OCI-LY1 (cell line): ENCODE measurements around the gene ARID5A.

Source experiments
- EZH2 ChIP-seq: fragments of 200-600 bp; sonication (generic), shearing (Covaris generic); IDR thresholded peaks from 2 replicates; pipeline ENCODE4 v1.8.0; 2017; ENCODE audit warnings: borderline replicate concordance, mixed run types, mild to moderate bottlenecking, antibody characterized with exemption, low read length, moderate library complexity, mixed read lengths
- TF ChIP-seq, protein P1 (sequence below): fragments of 200-600 bp; sonication (generic), shearing (Covaris generic); IDR thresholded peaks from 2 replicates; pipeline ENCODE4 v1.5.1; 2017; ENCODE audit warnings: mild to moderate bottlenecking, antibody characterized with exemption, low read length, moderate library complexity, mixed read lengths

DNA sequence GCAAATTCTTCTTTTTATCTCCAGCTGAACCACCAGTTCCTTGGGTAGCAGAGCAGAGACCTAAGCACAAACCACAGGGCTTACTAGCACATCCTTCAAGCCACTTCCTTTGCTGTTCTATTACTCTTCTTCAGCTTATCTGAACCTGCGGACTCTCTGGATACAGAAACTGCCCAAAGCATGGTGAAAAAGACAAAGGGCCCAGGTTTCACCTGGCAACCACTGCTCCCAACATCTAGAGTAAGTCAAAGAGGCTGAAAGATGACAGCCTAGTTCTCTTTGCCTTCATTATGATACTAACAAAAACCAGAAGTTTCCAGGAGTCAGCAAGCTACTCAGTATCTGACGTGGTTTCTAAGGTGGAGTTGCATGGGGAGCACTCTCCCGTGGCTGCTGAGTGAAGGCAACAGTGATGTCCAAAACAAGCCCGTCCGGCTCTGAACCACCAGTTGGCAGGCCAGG, 58.2 kb downstream of the ARID5A start:
- TF ChIP-seq, protein P1, sequence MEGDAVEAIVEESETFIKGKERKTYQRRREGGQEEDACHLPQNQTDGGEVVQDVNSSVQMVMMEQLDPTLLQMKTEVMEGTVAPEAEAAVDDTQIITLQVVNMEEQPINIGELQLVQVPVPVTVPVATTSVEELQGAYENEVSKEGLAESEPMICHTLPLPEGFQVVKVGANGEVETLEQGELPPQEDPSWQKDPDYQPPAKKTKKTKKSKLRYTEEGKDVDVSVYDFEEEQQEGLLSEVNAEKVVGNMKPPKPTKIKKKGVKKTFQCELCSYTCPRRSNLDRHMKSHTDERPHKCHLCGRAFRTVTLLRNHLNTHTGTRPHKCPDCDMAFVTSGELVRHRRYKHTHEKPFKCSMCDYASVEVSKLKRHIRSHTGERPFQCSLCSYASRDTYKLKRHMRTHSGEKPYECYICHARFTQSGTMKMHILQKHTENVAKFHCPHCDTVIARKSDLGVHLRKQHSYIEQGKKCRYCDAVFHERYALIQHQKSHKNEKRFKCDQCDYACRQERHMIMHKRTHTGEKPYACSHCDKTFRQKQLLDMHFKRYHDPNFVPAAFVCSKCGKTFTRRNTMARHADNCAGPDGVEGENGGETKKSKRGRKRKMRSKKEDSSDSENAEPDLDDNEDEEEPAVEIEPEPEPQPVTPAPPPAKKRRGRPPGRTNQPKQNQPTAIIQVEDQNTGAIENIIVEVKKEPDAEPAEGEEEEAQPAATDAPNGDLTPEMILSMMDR: no peak
- no peak for TF ChIP-seq EZH2
